HEK293T (cell line): Measurements from ENCODE around the gene OR5B12.

Source experiments
- NFRKB ChIP-seq: fragments of 450-650 bp; IDR thresholded peaks from 2 replicates; pipeline ENCODE4 v1.6.1; 2016; ENCODE audit warnings: mild to moderate bottlenecking, moderate library complexity
- TARDBP ChIP-seq: fragments of 450-650 bp; IDR thresholded peaks from 2 replicates; pipeline ENCODE4 v1.6.1; 2016

- TF ChIP-seq NFRKB = no peak
- TF ChIP-seq TARDBP = no peak
Observed at GRCh38 chr11:58446294-58446693, 4.3 kb upstream of the OR5B12 start.
